Astrocyte of the hippocampus (primary cell): Measurements from ENCODE around the gene MAP2.
A peak's percentile ranks its signal among the peaks of the same experiment; 100 is the strongest.

Experiments
- DNase-seq: peaks from one replicate; pipeline ENCODE4 v3.0.0; 2011; ENCODE audit warnings: low read depth, low spot score

The MAP2 gene

GRCh38 chr2:209713219-209713618 lies 289.4 kb downstream of the MAP2 start:
- no peak for DNase-seq

- no peak for DNase-seq
Observed at GRCh38 chr2:209719034-209719433, 295.2 kb downstream of the MAP2 start.

GRCh38 chr2:209721497-209721896 lies 297.6 kb downstream of the MAP2 start:
- peak; percentile 19 for DNase-seq

- DNase-seq = no peak
Observed at GRCh38 chr2:209726311-209726710, 302.5 kb downstream of the MAP2 start.

GRCh38 chr2:209727077-209727476 lies 303.2 kb downstream of the MAP2 start:
- DNase-seq = no peak

- DNase-seq = peak; percentile 48
Observed at GRCh38 chr2:209734805-209735204, 311.0 kb downstream of the MAP2 start.

- no peak for DNase-seq
Observed at GRCh38 chr2:209741953-209742352, 318.1 kb downstream of the MAP2 start.

- DNase-seq = no peak
Observed at GRCh38 chr2:209753020-209753419, 329.2 kb downstream of the MAP2 start.

GRCh38 chr2:209757163-209757562 lies 333.3 kb downstream of the MAP2 start:
- DNase-seq = no peak

- no peak for DNase-seq
Observed at GRCh38 chr2:209761566-209761965, 337.7 kb downstream of the MAP2 start.

GRCh38 chr2:209762563-209762962 lies 338.7 kb downstream of the MAP2 start:
- no peak for DNase-seq

GRCh38 chr2:209763106-209763505 lies 339.3 kb downstream of the MAP2 start:
- no peak for DNase-seq

- DNase-seq = no peak
Observed at GRCh38 chr2:209766613-209767012, 342.8 kb downstream of the MAP2 start.

GRCh38 chr2:209767316-209767715 lies 343.5 kb downstream of the MAP2 start:
- DNase-seq = no peak

GRCh38 chr2:209768557-209768956 lies 344.7 kb downstream of the MAP2 start:
- no peak for DNase-seq

- peak; percentile 95 for DNase-seq
Observed at GRCh38 chr2:209771474-209772289, 347.8 kb downstream of the MAP2 start, which contains the start of gene UNC80. TSS of gene UNC80 (plus strand) at chr2:209771832. CDS start at chr2:209772073, 241 bp downstream.

- DNase-seq = no peak
Observed at GRCh38 chr2:209772290-209772685, 348.4 kb downstream of the MAP2 start.

- no peak for DNase-seq
Observed at GRCh38 chr2:209773377-209773776, 349.5 kb downstream of the MAP2 start.
